Right ventricle myocardium superior (tissue), 1 donor: ENCODE measurements around the gene NCMAP. TPM values are rescaled to one million over a fixed set of nuclear protein-coding genes. Genes with fewer than 3 reads are reported as not detected.
A peak's percentile ranks its signal among the peaks of the same experiment; 100 is the strongest.
"Not testable (repeated sequence)": the region's sequence is repeated elsewhere in the genome, so short reads cannot be mapped to it uniquely, and the experiment has no call there.

ENCODE experiments used
- ATAC-seq: fragments of 200-7000 bp; cut with Tn5 transposase; one replicate; pipeline ENCODE4 v1.9.1; 2020; ENCODE audit warnings: mild to moderate bottlenecking; ENCODE audit not compliant: poor library complexity
- DNase-seq: peaks from one replicate; pipeline ENCODE4 v3.0.0-alpha.2; 2020
- intact Hi-C: fragments of 100-400 bp; cut with DNase I; formaldehyde crosslinking; loops from one replicate; pipeline ENCODE4 v1.11.2; 2022
- long read RNA-seq: library from polyadenylated mRNA; unstranded; transcript quantifications from one replicate; pipeline ENCODE4 v2.0.0, GENCODE V29; 2021
- total RNA-seq: library from RNA; stranded (reverse); fragmentation: NEBNext Ultra II Directional; extraction: Animal tissue kit (Norgen Biotek cat#: 25700); gene quantifications from one replicate; pipeline ENCODE4 v1.2.1, GENCODE V29; 2021
- donor health status: DM: no; HTN: yes; CAD: no; lungs with severe emphysema.

Gene NCMAP, protein sequence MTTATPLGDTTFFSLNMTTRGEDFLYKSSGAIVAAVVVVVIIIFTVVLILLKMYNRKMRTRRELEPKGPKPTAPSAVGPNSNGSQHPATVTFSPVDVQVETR
- total RNA-seq: 0.27 TPM
- long read RNA-seq, partial matches to known transcripts: 0 of 1 reads
- long read RNA-seq, other reads (novel, unspliced or antisense): 1 of 1 reads

DNA sequence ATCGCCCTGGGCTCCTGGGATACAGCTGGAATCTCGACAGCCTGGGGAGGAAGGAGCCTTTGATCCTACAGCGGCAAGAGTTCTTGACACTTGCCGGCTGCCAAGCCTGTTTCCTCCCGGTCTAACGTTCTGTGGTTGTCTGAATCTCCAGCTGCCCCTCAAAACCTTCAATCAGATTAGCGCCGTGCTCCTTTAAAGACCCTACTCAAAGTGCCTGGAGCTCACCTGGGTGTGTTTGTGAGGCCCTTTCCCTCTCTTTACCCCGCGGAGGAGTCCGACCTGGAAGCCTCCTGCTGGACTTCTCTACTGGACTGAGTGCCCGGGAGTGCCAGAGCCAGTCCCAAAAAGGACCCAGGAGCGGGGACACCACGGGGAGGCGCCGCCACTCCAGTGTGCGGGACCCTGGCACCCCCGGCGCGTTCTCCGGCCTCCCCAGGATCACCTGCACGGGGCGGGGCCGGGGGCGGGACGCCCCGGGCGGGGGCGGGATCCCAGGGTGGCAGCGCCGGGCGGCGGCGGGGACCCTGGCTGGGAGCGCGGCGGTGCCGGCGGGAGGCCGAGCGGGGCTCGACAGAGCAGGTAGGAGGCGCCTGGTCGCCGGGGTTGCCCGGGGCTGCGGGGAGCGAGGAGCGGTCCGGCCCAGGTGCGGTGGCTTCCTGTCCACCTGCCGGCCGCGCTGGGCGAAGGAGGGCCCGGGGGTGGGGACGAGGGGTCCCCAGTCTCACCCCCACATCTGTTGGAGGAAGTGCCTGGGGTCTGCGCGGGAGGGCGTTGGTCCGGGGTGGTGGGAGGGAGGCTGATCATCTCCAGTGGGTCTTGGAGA lies at the start of gene NCMAP:
Gene NCMAP, plus strand, starts transcription at position 497 of the 823 bp plus-strand sequence. CDS start 39,344 bp downstream, outside the sequence.
- intact Hi-C loops: no loop called here
- ATAC-seq (peak; percentile 68), DNase-seq (no peak)

DNA sequence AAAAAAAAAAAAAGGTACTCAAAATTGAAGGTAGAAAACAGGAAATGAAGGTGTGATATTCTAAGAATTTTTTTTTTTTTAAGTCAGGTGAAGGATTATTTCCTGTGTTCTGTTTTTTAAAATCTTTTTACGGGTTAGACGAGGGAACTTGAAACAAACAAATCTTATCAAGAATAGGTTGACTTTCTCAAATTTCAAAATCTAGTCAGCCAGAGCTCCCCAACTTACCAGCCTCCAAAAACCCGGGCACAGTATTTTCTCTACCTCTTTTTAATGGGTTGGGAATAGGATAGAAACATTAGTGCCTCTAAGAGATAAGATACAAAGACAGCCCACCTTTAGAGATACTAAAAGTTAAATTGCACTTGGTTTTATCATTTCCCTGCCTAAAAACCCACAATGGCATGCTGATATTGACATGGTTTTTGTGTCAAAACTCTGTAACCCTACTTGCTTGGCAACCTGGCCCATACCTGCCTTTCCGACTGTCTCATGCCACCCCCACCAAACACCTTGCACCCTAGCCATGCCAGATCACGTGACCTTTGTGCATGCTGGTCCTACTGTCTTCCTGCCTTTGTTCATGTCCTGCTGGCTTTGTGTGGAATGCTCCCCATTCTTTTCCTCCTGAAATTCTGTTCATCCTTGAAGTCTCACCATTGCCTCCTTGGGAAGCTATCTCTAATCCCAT lies 49.1 kb upstream of the NCMAP start:
- no peak for ATAC-seq
- intact Hi-C loops: no loop called here
- no peak for DNase-seq

DNA sequence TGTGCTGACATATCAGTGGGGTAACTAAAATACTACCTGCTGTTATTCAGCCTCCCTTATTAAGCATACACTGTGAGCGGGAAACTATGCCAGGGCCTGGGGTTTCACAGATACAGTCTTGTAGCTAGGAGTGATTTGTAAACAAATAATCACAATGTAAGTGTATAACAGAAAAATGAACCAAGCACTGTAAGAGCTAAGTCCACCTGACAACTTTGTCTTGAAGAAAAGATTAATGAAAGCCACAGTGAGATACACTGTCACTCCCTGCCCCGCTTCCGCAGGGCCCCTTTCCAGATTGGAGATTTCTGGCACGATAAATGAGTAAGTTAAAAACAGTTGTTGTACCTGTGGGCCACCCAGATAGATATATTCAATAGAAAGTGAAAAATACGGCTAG lies 48.5 kb upstream of the NCMAP start:
- intact Hi-C loops: no loop called here
- ATAC-seq (no peak), DNase-seq (no peak)

DNA sequence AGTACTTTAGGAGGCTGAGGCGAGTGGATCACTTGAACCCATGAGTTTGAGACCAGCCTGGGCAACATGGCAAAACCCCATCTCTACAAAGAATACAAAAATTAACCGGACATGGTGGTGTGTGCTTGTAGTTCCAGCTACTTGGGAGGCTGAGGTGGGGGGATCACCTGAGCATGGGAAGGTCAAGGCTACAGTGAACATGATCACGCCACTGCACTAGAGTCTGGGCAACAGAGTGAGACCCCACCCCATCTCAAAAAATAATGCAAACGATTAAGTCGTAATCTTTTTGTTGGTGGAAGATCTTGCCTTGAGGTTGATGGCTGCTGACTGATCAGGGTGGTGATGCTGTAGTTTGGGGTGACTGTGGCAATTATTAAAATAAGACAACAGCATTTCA lies 47.0 kb upstream of the NCMAP start:
- ATAC-seq (no peak), DNase-seq (no peak)
- intact Hi-C loops: no loop called here

DNA sequence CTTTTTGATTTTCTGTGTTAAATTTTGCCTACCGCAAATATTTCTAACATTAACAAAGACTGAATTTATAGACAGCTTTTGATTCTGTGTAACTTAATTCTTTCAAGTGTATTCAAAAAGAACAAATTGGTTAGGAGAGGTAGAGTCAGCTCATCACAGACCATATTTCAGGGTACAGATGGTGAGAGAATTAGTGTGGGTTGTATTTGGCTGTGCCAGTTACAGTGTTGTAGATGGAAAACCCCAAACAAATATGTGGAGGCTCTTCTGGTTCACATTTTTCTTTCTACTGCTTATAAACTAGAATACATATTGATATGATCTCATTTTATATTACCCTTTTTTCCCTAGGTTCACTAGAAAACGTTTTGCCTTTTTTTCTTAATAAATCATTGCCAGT lies 42.2 kb upstream of the NCMAP start:
- DNase-seq (no peak), ATAC-seq (no peak)
- intact Hi-C loops: no loop called here

DNA sequence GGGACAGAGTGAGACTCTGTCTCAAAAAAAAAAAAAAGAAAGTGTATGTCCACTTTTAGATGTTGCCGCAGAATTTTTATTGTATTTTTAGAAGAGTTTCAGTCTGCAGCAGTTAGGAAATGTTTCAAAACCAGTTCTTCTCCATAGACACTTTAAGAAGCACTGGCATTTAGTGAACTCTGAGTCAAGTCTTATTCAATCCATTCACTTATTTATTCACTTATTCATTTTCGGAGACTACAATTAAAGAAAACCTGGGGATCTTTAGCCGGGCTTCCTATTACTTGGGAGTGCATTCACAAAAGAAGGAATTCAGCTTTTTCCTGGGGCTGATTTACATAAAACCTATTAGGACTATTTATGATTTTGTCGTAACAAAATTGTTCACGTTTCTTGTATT lies 40.9 kb upstream of the NCMAP start:
- intact Hi-C loops: no loop called here
- ATAC-seq (no peak), DNase-seq (no peak)

DNA sequence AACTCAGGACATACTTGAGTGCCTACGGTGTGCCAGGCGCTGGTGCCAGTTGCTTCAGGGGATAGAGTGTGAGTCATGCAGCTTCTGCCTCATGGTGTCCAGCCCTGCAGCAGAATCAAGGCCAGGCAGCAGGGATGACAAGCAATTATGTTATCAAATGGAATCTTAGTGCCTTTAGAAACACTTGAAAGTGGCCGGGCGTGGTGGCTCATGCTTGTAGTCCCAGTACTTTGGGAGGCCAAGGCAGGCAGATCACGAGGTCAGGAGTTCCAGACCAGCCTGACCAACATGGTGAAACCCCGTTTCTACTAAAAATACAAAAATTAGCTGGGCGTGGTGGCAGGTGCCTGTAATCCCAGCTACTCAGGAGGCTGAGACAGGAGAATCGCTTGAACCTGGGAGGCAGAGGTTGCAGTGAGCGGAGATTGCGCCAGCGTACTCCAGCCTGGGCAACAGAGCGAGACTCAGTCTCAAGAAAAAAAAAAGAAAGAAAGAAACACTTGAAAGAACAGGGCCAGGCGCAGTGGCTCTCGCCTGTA lies 40.1 kb upstream of the NCMAP start:
- intact Hi-C loops, ATAC-seq, DNase-seq: not testable (repeated sequence)

DNA sequence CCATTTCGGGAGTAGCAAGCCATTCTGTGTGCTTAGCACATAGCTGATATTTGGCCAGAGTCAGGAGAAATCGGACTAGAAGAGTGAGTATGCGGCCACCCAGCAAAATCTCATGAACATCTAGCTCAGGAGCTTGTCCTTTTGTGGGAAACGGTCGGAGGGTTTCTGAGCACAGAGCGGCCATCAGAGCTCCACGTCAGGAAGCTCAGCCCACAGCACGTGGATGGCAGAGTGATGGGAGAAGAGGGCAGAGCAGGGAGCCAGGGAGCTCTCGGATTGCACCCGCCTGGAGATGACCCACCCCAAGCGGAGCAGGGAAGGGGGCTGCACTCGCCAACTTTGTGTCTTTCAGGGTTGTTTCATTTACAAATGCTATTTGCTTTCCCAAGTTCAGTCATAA lies 39.4 kb upstream of the NCMAP start:
- DNase-seq: no peak
- intact Hi-C loops: no loop called here
- no peak for ATAC-seq

DNA sequence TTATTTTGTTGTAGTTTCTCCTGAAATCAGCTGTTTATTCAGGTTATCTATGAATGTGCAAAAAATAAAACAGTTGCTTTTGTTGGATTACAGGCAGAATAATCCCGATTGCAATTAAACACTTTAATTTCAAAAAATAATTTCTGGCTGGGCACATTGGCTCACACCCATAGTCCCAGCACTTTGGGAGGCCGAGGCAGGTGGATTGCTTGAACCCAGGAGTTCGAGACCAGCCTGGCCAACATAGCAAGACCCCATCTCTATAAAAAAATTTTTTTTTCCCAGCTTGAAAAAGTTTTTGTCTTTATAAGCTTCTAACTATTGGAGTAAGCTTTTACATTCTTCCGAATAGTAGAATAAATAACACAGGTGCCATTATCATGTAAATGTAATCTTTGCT lies 38.0 kb upstream of the NCMAP start:
- DNase-seq: no peak
- intact Hi-C loops: no loop called here

DNA sequence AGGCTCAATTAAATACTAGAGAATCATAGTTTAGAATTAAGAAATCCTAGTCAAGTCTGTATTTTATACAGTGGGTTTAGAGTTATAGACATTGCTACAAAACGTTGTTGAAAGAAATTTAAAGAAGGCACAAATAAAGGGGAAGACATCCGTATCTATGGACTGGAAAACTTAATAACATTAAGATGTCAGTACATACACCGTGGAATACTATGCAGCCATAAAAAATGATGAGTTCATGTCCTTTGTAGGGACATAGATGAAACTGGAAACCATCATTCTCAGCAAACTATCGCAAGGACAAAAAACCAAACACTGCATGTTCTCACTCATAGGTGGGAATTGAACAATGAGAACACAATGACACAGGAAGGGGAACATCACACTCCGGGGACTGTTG lies 35.6 kb upstream of the NCMAP start:
- DNase-seq, ATAC-seq, intact Hi-C loops: not testable (repeated sequence)

More for the DNA sequence above, 38.0 kb upstream of the NCMAP start:
- ATAC-seq: no peak

DNA sequence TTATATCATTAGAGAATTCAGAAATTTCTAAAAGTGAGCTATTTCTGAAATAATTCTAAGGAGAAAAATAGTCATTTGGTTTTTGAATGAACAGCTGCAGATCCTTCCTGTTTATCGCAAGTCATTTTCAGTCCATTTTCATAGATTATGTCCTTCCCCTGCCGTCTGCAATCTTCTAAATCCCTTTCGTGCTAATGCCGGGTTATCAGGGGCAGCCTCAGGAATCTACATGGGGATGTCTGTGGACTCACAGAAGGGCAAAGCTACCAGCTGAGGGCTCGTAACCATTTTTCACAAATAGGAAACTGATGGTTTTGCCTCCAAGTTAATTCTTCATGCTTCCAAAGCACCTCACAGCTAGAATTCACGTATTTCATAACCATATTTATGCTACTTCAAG lies 30.3 kb upstream of the NCMAP start:
- ATAC-seq (no peak), DNase-seq (no peak)
- intact Hi-C loops: no loop called here

DNA sequence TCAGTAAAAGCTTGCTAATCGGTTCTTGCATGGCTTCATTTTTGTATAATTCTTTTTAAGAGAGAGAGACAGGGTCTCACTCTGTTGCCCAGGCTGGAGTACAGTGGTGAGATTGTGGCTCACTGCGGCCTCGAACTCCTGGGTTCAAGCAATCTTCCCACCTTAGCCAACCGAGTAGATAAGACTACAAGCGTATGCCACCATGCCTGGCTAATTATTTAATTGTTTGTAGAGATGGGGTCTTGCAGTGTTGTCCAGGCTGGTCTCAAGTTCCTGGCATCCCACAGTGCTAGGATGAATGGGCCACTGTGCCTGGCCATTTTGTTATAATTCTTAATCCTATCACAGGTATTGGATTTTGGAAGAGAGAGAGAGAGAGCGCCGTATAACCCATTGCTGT lies 29.8 kb upstream of the NCMAP start:
- intact Hi-C loops: no loop called here
- no peak for DNase-seq
- ATAC-seq: no peak

DNA sequence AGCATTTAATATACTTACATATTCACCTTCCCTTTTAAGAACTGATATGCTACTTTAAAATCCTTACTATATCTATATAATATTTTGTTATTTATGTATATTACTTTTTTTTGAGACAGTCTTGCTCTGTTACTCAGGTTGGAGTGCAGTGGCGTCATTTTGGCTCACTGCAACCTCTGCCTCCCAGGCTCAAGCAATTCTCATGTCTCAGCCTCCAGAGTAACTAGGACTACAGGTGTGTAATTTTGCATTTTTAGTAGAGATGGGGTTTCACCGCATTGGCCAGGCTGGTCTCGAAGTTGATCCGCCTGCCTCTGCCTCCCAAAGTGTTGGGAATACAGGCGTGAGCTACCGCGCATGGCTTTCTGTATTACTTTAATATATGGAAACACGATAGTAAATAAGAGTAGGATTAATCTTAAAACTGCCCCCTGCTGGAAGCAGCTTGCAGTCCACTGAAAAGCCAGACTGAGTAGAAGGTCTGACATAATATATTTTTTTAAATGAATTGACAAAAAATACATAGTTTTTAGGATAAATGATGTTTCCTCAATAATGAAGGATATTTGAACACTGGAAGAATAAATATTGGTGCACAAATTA lies 28.8 kb upstream of the NCMAP start:
- intact Hi-C loops: no loop called here

DNA sequence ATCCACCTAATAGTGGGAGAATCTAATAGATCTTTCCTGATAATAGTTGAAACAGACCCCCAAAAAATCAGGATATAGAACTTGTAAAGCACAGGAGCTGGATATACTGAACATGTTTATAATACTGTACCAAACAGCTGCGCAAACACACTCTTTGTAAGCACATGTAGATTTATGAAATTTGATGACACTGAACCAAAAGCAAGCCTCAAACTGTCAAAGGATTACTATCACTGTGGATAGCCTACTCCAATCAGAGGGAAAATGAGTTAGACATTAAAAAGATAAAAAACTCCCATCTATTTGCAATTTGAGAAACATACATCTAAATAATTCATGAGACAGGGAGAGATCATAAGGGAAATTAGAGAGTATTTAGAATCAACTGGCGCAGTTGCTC lies 27.1 kb upstream of the NCMAP start:
- ATAC-seq (no peak), DNase-seq (no peak)
- intact Hi-C loops: no loop called here

More for the DNA sequence above, 28.8 kb upstream of the NCMAP start:
- DNase-seq (no peak), ATAC-seq (no peak)

DNA sequence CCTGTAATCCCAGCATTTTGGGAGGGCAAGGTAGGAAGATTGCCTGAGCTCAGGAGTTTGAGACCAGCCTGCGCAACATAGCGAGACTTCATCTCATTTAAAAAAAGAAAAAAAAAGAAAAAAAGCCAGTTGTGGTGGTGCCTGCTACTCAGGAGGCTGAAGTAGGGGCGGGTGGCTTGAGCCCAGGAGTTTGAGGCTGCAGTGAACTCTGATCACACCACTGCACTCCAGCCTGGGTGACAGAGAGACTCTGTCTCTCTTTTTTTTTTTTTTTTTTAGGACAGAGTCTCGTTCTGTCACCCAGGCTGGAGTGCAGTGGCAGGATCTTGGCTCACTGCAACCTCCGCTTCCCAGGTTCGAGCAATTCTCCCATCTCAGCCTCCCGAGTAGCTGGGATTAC lies 26.6 kb upstream of the NCMAP start:
- DNase-seq, ATAC-seq, intact Hi-C loops: not testable (repeated sequence)

DNA sequence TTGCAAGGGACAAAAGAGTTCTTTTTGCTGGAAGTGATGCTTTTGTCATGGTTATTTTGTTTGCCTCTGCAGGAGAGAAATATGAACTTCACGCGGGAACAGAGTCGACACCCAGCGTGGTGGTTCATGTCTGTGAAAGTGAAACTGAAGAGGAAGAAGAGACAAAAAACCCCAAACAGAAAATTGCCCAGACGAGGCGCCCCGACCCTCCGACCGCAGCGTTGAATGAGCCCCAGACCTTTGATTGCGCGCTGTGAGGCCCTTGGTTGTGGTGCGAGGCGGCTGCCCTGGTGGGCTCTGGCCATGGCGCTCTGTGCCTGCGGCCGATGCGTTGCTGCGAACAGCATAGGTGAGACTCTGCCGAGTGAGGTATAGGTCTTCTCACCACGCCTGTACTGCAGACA lies 20.9 kb upstream of the NCMAP start:
- intact Hi-C loops: no loop called here
- DNase-seq (no peak), ATAC-seq (no peak)

DNA sequence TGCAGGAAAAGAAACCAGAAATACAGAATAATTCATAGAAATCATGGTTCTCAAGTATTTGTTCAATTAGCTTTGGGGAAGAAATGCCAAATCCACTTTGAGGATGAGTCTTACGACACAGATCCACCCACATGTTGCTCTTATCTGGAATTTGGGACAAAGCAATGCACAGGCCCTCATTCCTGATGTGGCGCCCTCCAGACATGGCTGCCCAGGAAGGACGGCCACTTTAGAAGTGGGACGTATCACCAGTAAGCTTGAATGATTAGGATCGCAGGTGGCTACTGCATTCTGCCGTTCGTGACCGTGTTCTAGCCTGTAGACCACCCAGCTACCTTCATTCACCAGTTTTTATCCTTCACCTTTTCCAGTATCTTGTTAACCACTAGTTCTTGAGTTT lies 20.1 kb upstream of the NCMAP start:
- ATAC-seq (no peak), DNase-seq (no peak)
- intact Hi-C loops: no loop called here

DNA sequence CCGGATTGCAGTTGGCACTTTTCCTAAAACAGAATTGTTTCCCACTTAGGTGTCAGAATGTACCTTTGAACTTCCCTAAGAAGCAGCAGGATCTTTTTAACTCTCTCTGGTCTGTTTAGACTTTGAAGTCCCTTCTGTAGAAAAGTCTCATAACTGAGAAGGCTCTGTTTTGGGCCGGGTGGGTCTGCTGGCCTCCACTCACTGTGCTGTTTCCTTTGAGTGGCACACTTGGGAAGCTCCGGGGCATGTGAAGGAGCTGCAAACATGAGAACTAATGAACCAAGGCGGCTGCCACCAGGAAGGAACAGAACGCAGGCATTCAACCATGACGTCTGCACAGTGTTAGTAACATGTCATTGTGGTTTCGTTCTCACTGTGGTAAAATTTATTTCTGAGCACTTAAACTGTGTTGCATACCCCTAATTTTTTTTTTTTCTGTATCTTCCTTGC lies 19.5 kb upstream of the NCMAP start:
- intact Hi-C loops: no loop called here
- no peak for ATAC-seq
- DNase-seq: no peak
